HCT116 (cell line): ENCODE results near the gene ARRDC5. TPM values are rescaled to one million over a fixed set of nuclear protein-coding genes. Genes with fewer than 3 reads are reported as not detected.

Experiments
- ATAC-seq: fragments of 200-7000 bp; cut with Tn5 transposase; 2 replicates; pipeline ENCODE4 v1.9.1; 2020; ENCODE audit warnings: mild to moderate bottlenecking, moderate library complexity
- BruUV-seq: library from RNA; stranded (reverse); fragments of 400-500 nt; replicated peaks from 2 replicates; lab custom pipeline; 2021; lab: Mats Ljungman, UMichigan
- CTCF ChIA-PET: fragments of 300-600 bp; sonication (Branson Sonifier 250); formaldehyde crosslinking; loops from one replicate; lab custom pipeline; 2021; ENCODE audit warnings: antibody characterized with exemption; lab: Charles Lee
- POLR2A ChIA-PET: fragments of 300-600, 350-600 bp; sonication (Branson Sonifier 250); formaldehyde crosslinking; loops from one replicate; lab custom pipeline; 2021; ENCODE audit warnings: antibody characterized with exemption; lab: Charles Lee
- RAD21 ChIA-PET, 2 experiments: fragments of 300-600 bp; sonication (Branson Sonifier 250); formaldehyde crosslinking; loops; one replicate each; lab custom pipeline; 2023; ENCODE audit warnings: low total read pairs in 2 of 2; ENCODE audit not compliant: uncharacterized antibody in 2 of 2, unreplicated experiment in 2 of 2, low non-redundant PET in 1 of 2; lab: Charles Lee
- DNase-seq: peaks from one replicate; pipeline ENCODE4 v3.0.0-alpha.2; 2010; ENCODE audit warnings: low read depth, low spot score
- H2AFZ ChIP-seq: fragments of 200-600 bp; shearing (Covaris generic), sonication (generic); 2 replicates; pipeline ENCODE4 v1.6.1; 2017; ENCODE audit warnings: low read depth, mixed run types, mixed read lengths, antibody characterized with exemption, low read length; ENCODE audit not compliant: poor library complexity, severe bottlenecking
- H3K27ac ChIP-seq: 2 replicates; pipeline ENCODE4 v1.5.1; 2012; ENCODE audit warnings: low read depth, low read length
- H3K27me3 ChIP-seq: fragments of 200-600 bp; sonication (generic); 2 replicates; pipeline ENCODE4 v1.6.1; 2016; ENCODE audit warnings: mixed run types, low read length, mixed read lengths; ENCODE audit not compliant: insufficient read depth
- H3K36me3 ChIP-seq, 2 experiments: fragments of 200-500 bp in 1 of 2; fragments of 200-600 bp in 1 of 2; sonication (Bioruptor generic) in 1 of 2; sonication (generic) in 1 of 2; 2 replicates each; pipeline versions ENCODE4 v1.5.1 to v1.6.1; 2014 to 2016; ENCODE audit warnings: low read length in 2 of 2, inconsistent platforms in 1 of 2, mixed read lengths in 1 of 2, mixed run types in 1 of 2; ENCODE audit not compliant: insufficient read depth in 2 of 2, control insufficient read depth in 1 of 2
- H3K4me1 ChIP-seq, 2 experiments: fragments of 200-600 bp in 1 of 2; sonication (generic) in 1 of 2; 2 replicates each; pipeline versions ENCODE4 v1.5.1 to v1.6.1; 2012 to 2017; ENCODE audit warnings: low read length in 2 of 2, inconsistent platforms in 1 of 2, mild to moderate bottlenecking in 1 of 2, mixed read lengths in 1 of 2, mixed run types in 1 of 2, moderate library complexity in 1 of 2; ENCODE audit not compliant: insufficient read depth in 2 of 2, control insufficient read depth in 1 of 2
- H3K4me2 ChIP-seq: fragments of 200-600 bp; sonication (generic); 2 replicates; pipeline ENCODE4 v1.6.1; 2017; ENCODE audit warnings: mixed run types, low read length, mixed read lengths
- H3K4me3 ChIP-seq, 2 experiments: fragments of 200-600 bp in 1 of 2; sonication (generic) in 1 of 2; replicated peaks in 1 of 2; 2 replicates each; pipeline ENCODE4 v1.5.1; 2011 to 2016; ENCODE audit warnings: low read length in 2 of 2, control low read depth in 1 of 2, low read depth in 1 of 2, mild to moderate bottlenecking in 1 of 2, mixed read lengths in 1 of 2, mixed run types in 1 of 2
- H3K79me2 ChIP-seq: fragments of 200-600 bp; sonication (generic); 2 replicates; pipeline ENCODE4 v1.6.1; 2017; ENCODE audit warnings: mild to moderate bottlenecking, mixed run types, low read length, moderate library complexity, mixed read lengths; ENCODE audit not compliant: insufficient read depth
- H3K9ac ChIP-seq: fragments of 200-600 bp; sonication (generic); 2 replicates; pipeline ENCODE4 v1.6.1; 2016; ENCODE audit warnings: low read length, mixed read lengths
- H3K9me2 ChIP-seq: fragments of 200-600 bp; sonication (generic), shearing (Covaris generic); 2 replicates; pipeline ENCODE4 v1.6.1; 2017; ENCODE audit warnings: mixed run types, mild to moderate bottlenecking, moderate library complexity; ENCODE audit not compliant: insufficient read depth
- H3K9me3 ChIP-seq, 2 experiments: fragments of 200-500 bp in 1 of 2; fragments of 200-600 bp in 1 of 2; sonication (Bioruptor generic) in 1 of 2; sonication (generic) in 1 of 2; 2 replicates each; pipeline ENCODE4 v1.6.1; 2014 to 2017; ENCODE audit warnings: low read length in 2 of 2, mixed read lengths in 2 of 2, inconsistent platforms in 1 of 2, low read depth in 1 of 2, mild to moderate bottlenecking in 1 of 2, mixed run types in 1 of 2, moderate library complexity in 1 of 2; ENCODE audit not compliant: control insufficient read depth in 1 of 2, insufficient read depth in 1 of 2
- H4K20me1 ChIP-seq: fragments of 200-600 bp; sonication (generic), shearing (Covaris generic); 2 replicates; pipeline ENCODE4 v1.6.1; 2017; ENCODE audit warnings: mixed run types, mild to moderate bottlenecking, moderate library complexity; ENCODE audit not compliant: insufficient read depth
- CBX3 ChIP-seq: IDR thresholded peaks from 2 replicates; pipeline ENCODE4 v1.6.1; 2012; ENCODE audit warnings: low read depth
- CEBPB ChIP-seq: IDR thresholded peaks from 2 replicates; pipeline ENCODE4 v1.6.1; 2012; ENCODE audit warnings: low read depth
- EGR1 ChIP-seq: IDR thresholded peaks from 2 replicates; pipeline ENCODE4 v1.6.1; 2012; ENCODE audit warnings: low read depth
- ELF1 ChIP-seq: IDR thresholded peaks from 2 replicates; pipeline ENCODE4 v1.6.1; 2012; ENCODE audit warnings: low read depth, borderline replicate concordance
- EZH2phosphoT487 ChIP-seq: fragments of 200-600 bp; IDR thresholded peaks from 2 replicates; pipeline ENCODE4 v1.6.1; 2018; ENCODE audit warnings: antibody characterized with exemption, borderline replicate concordance
- FOSL1 ChIP-seq: IDR thresholded peaks from 2 replicates; pipeline ENCODE4 v1.6.1; 2012; ENCODE audit warnings: low read depth
- JUND ChIP-seq: IDR thresholded peaks from 2 replicates; pipeline ENCODE4 v1.6.1; 2012
- POLR2A ChIP-seq: IDR thresholded peaks from 2 replicates; pipeline ENCODE4 v1.7.0; 2011; ENCODE audit warnings: borderline replicate concordance; ENCODE audit not compliant: insufficient read depth, insufficient read length; ENCODE audit errors: extremely low read depth
- POLR2AphosphoS5 ChIP-seq: IDR thresholded peaks from 2 replicates; pipeline ENCODE4 v1.6.1; 2011; ENCODE audit warnings: mild to moderate bottlenecking, low read depth, low read length, moderate library complexity
- RAD21 ChIP-seq: IDR thresholded peaks from 2 replicates; pipeline ENCODE4 v1.6.1; 2012; ENCODE audit warnings: low read depth, mild to moderate bottlenecking
- SRF ChIP-seq: IDR thresholded peaks from 2 replicates; pipeline ENCODE4 v1.6.1; 2012; ENCODE audit warnings: low read depth
- TCF7L2 ChIP-seq: IDR thresholded peaks from 2 replicates; pipeline ENCODE4 v1.7.0; 2011; ENCODE audit warnings: borderline replicate concordance, inconsistent platforms; ENCODE audit not compliant: insufficient read depth, insufficient read length; ENCODE audit errors: extremely low read depth
- YY1 ChIP-seq: IDR thresholded peaks from 2 replicates; pipeline ENCODE4 v1.6.1; 2011; ENCODE audit warnings: low read length, low read depth, moderate library complexity, mild to moderate bottlenecking; ENCODE audit not compliant: insufficient replicate concordance; ENCODE audit errors: extremely low read depth
- ZFX ChIP-seq: fragments of 450-650 bp; IDR thresholded peaks from 2 replicates; pipeline ENCODE4 v1.6.1; 2017
- ZNF274 ChIP-seq: fragments of 200-500 bp; sonication (Bioruptor generic); IDR thresholded peaks from 2 replicates; pipeline ENCODE4 v1.6.1; 2014; ENCODE audit warnings: mild to moderate bottlenecking, low read depth, low read length, inconsistent platforms
- intact Hi-C: fragments of 100-400 bp; cut with micrococcal nuclease; formaldehyde crosslinking; loops from 2 replicates; pipeline ENCODE4 v1.10.0; 2022
- total RNA-seq: library from RNA; stranded (reverse); gene quantifications from one replicate; pipeline ENCODE4 v1.2.1, GENCODE V29; 2021; ENCODE audit not compliant: unreplicated experiment
- TF ChIP-seq, protein P1 (sequence below): IDR thresholded peaks from 2 replicates; pipeline ENCODE4 v1.6.1; 2011; ENCODE audit warnings: mild to moderate bottlenecking, low read length, moderate library complexity; ENCODE audit not compliant: insufficient replicate concordance; ENCODE audit errors: extremely low read depth
- TF ChIP-seq, protein P2 (sequence below): IDR thresholded peaks from 2 replicates; pipeline ENCODE4 v1.6.1; 2012
- TF ChIP-seq, protein P3 (sequence below): IDR thresholded peaks from 2 replicates; pipeline ENCODE4 v1.6.1; 2012; ENCODE audit warnings: low read depth
- TF ChIP-seq, protein P4 (sequence below), 3 experiments: fragments of 200-600 bp in 1 of 3; sonication (generic) in 1 of 3; IDR thresholded peaks in 2 of 3; conservative IDR thresholded peaks in 1 of 3; 2 replicates each; pipeline ENCODE4 v1.5.1; 2012 to 2017; ENCODE audit warnings: low read depth in 2 of 3, low read length in 2 of 3, antibody characterized with exemption in 1 of 3, borderline replicate concordance in 1 of 3, control low read depth in 1 of 3, mild to moderate bottlenecking in 1 of 3, mixed read lengths in 1 of 3, mixed run types in 1 of 3, moderate library complexity in 1 of 3; ENCODE audit not compliant: insufficient read depth in 1 of 3
- TF ChIP-seq, protein P5 (sequence below): IDR thresholded peaks from 2 replicates; pipeline ENCODE4 v1.6.1; 2012

Gene ARRDC5
- total RNA-seq, 1 experiment from 2014 or later, result not detected

DNA sequence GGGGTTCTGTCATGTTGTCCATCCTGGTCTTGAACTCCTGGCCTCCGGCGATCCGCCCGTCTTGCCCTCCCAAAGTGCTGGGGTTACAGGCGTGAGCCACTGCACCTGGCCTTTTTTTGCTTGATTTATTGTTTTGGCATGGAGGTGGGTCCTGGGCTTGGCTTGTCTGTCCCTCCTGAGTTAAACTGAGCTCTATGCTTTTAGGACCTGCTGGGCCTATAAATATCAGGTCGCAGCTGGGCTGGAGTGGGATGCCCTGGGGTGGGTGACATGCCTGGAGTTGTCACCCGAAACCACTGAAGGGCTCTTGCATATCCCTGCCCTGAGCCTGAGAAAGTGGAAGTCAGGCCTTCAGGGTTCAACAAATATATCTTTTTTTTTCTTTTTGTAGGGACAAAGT, 5.5 kb downstream of the ARRDC5 start:
- BruUV-seq, result no TSS peak
- Histone ChIP-seq H4K20me1 (no peaks in the 10 kb centered on the region), H3K27ac (no peak overlapping the region), H3K27me3 (no peaks in the 10 kb centered on the region), H3K36me3 (no peaks in the 10 kb centered on the region), H3K9me3 (no peaks in the 10 kb centered on the region), H3K9me2 (no peaks in the 10 kb centered on the region), H2AFZ (no peak overlapping the region), H3K79me2 (no peaks in the 10 kb centered on the region), H3K4me3 (no peak overlapping the region), H3K4me1 (peaks cover 7 to 19% of the 10 kb centered on the region in 2 experiments), H3K9ac (no peak overlapping the region), H3K4me2 (no peak overlapping the region)
- RAD21 ChIA-PET, result no interaction called here
- intact Hi-C loops, result no loop called here
- POLR2A ChIA-PET, result interaction anchor here (1.3 kb wide), 1 partner anchor 28 kb away, joined by 4 read pairs; no protein-coding TSS in a partner anchor
- CTCF ChIA-PET, result interaction anchor here (1.3 to 1.6 kb wide), 2 partner anchors 14 to 87 kb away, joined by 3 to 4 read pairs; no protein-coding TSS in a partner anchor
- DNase-seq (no peak), ATAC-seq (no peak)
- no peak for TF ChIP-seq CEBPB
- TF ChIP-seq, protein P1, sequence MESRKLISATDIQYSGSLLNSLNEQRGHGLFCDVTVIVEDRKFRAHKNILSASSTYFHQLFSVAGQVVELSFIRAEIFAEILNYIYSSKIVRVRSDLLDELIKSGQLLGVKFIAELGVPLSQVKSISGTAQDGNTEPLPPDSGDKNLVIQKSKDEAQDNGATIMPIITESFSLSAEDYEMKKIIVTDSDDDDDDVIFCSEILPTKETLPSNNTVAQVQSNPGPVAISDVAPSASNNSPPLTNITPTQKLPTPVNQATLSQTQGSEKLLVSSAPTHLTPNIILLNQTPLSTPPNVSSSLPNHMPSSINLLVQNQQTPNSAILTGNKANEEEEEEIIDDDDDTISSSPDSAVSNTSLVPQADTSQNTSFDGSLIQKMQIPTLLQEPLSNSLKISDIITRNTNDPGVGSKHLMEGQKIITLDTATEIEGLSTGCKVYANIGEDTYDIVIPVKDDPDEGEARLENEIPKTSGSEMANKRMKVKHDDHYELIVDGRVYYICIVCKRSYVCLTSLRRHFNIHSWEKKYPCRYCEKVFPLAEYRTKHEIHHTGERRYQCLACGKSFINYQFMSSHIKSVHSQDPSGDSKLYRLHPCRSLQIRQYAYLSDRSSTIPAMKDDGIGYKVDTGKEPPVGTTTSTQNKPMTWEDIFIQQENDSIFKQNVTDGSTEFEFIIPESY, result no peak
- TF ChIP-seq, protein P2, sequence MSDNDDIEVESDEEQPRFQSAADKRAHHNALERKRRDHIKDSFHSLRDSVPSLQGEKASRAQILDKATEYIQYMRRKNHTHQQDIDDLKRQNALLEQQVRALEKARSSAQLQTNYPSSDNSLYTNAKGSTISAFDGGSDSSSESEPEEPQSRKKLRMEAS, result no peak
- no peak for TF ChIP-seq POLR2A
- TF ChIP-seq SRF, result no peak
- no peak for TF ChIP-seq FOSL1
- no peak for TF ChIP-seq TCF7L2
- TF ChIP-seq ELF1, result no peak
- TF ChIP-seq, protein P3, sequence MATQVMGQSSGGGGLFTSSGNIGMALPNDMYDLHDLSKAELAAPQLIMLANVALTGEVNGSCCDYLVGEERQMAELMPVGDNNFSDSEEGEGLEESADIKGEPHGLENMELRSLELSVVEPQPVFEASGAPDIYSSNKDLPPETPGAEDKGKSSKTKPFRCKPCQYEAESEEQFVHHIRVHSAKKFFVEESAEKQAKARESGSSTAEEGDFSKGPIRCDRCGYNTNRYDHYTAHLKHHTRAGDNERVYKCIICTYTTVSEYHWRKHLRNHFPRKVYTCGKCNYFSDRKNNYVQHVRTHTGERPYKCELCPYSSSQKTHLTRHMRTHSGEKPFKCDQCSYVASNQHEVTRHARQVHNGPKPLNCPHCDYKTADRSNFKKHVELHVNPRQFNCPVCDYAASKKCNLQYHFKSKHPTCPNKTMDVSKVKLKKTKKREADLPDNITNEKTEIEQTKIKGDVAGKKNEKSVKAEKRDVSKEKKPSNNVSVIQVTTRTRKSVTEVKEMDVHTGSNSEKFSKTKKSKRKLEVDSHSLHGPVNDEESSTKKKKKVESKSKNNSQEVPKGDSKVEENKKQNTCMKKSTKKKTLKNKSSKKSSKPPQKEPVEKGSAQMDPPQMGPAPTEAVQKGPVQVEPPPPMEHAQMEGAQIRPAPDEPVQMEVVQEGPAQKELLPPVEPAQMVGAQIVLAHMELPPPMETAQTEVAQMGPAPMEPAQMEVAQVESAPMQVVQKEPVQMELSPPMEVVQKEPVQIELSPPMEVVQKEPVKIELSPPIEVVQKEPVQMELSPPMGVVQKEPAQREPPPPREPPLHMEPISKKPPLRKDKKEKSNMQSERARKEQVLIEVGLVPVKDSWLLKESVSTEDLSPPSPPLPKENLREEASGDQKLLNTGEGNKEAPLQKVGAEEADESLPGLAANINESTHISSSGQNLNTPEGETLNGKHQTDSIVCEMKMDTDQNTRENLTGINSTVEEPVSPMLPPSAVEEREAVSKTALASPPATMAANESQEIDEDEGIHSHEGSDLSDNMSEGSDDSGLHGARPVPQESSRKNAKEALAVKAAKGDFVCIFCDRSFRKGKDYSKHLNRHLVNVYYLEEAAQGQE, result no peak
- no peak for TF ChIP-seq JUND
- no peak for TF ChIP-seq ZFX
- TF ChIP-seq YY1, result no peak
- TF ChIP-seq RAD21, result no peak
- TF ChIP-seq, protein P4, sequence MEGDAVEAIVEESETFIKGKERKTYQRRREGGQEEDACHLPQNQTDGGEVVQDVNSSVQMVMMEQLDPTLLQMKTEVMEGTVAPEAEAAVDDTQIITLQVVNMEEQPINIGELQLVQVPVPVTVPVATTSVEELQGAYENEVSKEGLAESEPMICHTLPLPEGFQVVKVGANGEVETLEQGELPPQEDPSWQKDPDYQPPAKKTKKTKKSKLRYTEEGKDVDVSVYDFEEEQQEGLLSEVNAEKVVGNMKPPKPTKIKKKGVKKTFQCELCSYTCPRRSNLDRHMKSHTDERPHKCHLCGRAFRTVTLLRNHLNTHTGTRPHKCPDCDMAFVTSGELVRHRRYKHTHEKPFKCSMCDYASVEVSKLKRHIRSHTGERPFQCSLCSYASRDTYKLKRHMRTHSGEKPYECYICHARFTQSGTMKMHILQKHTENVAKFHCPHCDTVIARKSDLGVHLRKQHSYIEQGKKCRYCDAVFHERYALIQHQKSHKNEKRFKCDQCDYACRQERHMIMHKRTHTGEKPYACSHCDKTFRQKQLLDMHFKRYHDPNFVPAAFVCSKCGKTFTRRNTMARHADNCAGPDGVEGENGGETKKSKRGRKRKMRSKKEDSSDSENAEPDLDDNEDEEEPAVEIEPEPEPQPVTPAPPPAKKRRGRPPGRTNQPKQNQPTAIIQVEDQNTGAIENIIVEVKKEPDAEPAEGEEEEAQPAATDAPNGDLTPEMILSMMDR (IDR thresholded peaks at IDR 0.05 in 2 of 3, conservative IDR thresholded peaks at IDR 0.05 in 1 of 3; ENCODE audit: borderline replicate concordance in 1 of 3, insufficient read depth in 1 of 3, low read depth in 2 of 3, low read length in 2 of 3), result no peak
- TF ChIP-seq EGR1, result no peak
- no peak for TF ChIP-seq CBX3
- no peak for TF ChIP-seq EZH2phosphoT487
- TF ChIP-seq ZNF274, result no peak
- TF ChIP-seq POLR2AphosphoS5, result no peak
- TF ChIP-seq, protein P5, sequence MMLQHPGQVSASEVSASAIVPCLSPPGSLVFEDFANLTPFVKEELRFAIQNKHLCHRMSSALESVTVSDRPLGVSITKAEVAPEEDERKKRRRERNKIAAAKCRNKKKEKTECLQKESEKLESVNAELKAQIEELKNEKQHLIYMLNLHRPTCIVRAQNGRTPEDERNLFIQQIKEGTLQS, result no peak
